H1 (cell line): ENCODE data around the gene KIFC1. TPM values are rescaled to one million over a fixed set of nuclear protein-coding genes. Genes with fewer than 3 reads are reported as not detected.

Source experiments
- CTCF ChIA-PET: fragments of 300-600 bp; sonication (Branson Sonifier 250); formaldehyde crosslinking; loops from one replicate; lab custom pipeline; 2021; ENCODE audit not compliant: partially characterized antibody; lab: Charles Lee
- POLR2A ChIA-PET: fragments of 300-600 bp; sonication (Branson Sonifier 250); formaldehyde crosslinking; loops from one replicate; lab custom pipeline; 2021; ENCODE audit warnings: inconsistent platforms; ENCODE audit not compliant: partially characterized antibody; lab: Charles Lee
- DNase-seq, 2 experiments: peaks; one replicate each; pipeline versions ENCODE4 v3.0.0 to v3.0.0-alpha.2; 2010 to 2022; ENCODE audit warnings: low spot score in 2 of 2, low read depth in 1 of 2, mixed read lengths in 1 of 2
- FAIRE-seq: peaks from 2 replicates; lab custom pipeline; 2011; peaks lifted over from hg19 to GRCh38; lab: Jason Lieb, UNC
- H2AFZ ChIP-seq: 2 replicates; pipeline ENCODE4 v1.8.1; 2012; ENCODE audit warnings: low read length, inconsistent platforms
- H2AK5ac ChIP-seq: 2 replicates; pipeline ENCODE4 v1.6.1; 2013; ENCODE audit warnings: low read depth, low read length
- H2BK120ac ChIP-seq: replicated peaks from 2 replicates; pipeline ENCODE3; 2013; ENCODE audit warnings: low read depth, low read length, inconsistent platforms
- H2BK12ac ChIP-seq: 2 replicates; pipeline ENCODE4 v1.6.1; 2013; ENCODE audit warnings: low read depth, low read length
- H2BK15ac ChIP-seq: 2 replicates; pipeline ENCODE4 v1.6.1; 2013; ENCODE audit warnings: low read length
- H2BK20ac ChIP-seq: 2 replicates; pipeline ENCODE4 v1.6.1; 2013; ENCODE audit warnings: low read length
- H2BK5ac ChIP-seq: 2 replicates; pipeline ENCODE4 v1.6.1; 2013; ENCODE audit warnings: low read depth, low read length
- H3K14ac ChIP-seq: 2 replicates; pipeline ENCODE4 v1.6.1; 2013; ENCODE audit warnings: inconsistent platforms; ENCODE audit not compliant: insufficient read length
- H3K18ac ChIP-seq: 2 replicates; pipeline ENCODE4 v1.6.1; 2013; ENCODE audit warnings: low read length; ENCODE audit errors: extremely low read depth
- H3K23ac ChIP-seq: 2 replicates; pipeline ENCODE4 v1.6.1; 2013; ENCODE audit warnings: inconsistent platforms; ENCODE audit not compliant: insufficient read length
- H3K23me2 ChIP-seq: 2 replicates; pipeline ENCODE4 v1.6.1; 2013; ENCODE audit warnings: low read depth, low read length
- H3K27ac ChIP-seq: 2 replicates; pipeline ENCODE4 v1.6.1; 2011; ENCODE audit warnings: low read depth, low read length, inconsistent platforms
- H3K27me3 ChIP-seq, 4 experiments: replicated peaks in 1 of 4; 1 replicate in 1 of 4; 2 replicates in 3 of 4; pipeline versions ENCODE4 v1.6.1 to v1.8.1; 2011 to 2013; ENCODE audit warnings: low read length in 3 of 4, mild to moderate bottlenecking in 3 of 4, inconsistent platforms in 2 of 4, mixed read lengths in 2 of 4, moderate library complexity in 1 of 4; ENCODE audit not compliant: control insufficient read depth in 3 of 4, insufficient read depth in 3 of 4; ENCODE audit errors: extremely low read depth in 1 of 4
- H3K36me3 ChIP-seq, 4 experiments: 2 replicates each; pipeline versions ENCODE4 v1.6.1 to v1.8.1; 2011 to 2013; ENCODE audit warnings: mild to moderate bottlenecking in 4 of 4, low read length in 3 of 4, moderate library complexity in 2 of 4, control low read depth in 1 of 4, inconsistent platforms in 1 of 4; ENCODE audit not compliant: insufficient read depth in 4 of 4, control insufficient read depth in 2 of 4
- H3K4ac ChIP-seq: replicated peaks from 2 replicates; pipeline ENCODE3; 2013; ENCODE audit warnings: low read length, low read depth, mixed read lengths, inconsistent platforms; ENCODE audit not compliant: insufficient read length
- H3K4me1 ChIP-seq, 4 experiments: replicated peaks in 1 of 4; 1 replicate in 1 of 4; 2 replicates in 3 of 4; pipeline versions ENCODE4 v1.6.1 to v1.8.1; 2011 to 2013; ENCODE audit warnings: low read length in 3 of 4, inconsistent platforms in 2 of 4, mixed read lengths in 1 of 4; ENCODE audit not compliant: insufficient read depth in 4 of 4, control insufficient read depth in 3 of 4
- H3K4me2 ChIP-seq, 2 experiments: 2 replicates each; pipeline versions ENCODE4 v1.6.1 to v1.8.1; 2011 to 2013; ENCODE audit warnings: low read depth in 2 of 2, low read length in 2 of 2, control low read depth in 1 of 2, inconsistent platforms in 1 of 2, mild to moderate bottlenecking in 1 of 2; ENCODE audit not compliant: insufficient read depth in 1 of 2
- H3K4me3 ChIP-seq, 4 experiments: fragments of 200-600, 300-600 bp in 1 of 4; sonication (generic), shearing (Covaris generic), sonication (Bioruptor Twin) in 1 of 4; 2 replicates each; pipeline versions ENCODE4 v1.5.1 to v1.8.1; 2011 to 2016; ENCODE audit warnings: low read length in 4 of 4, low read depth in 3 of 4, control low read depth in 2 of 4, inconsistent platforms in 2 of 4, mild to moderate bottlenecking in 2 of 4, mixed read lengths in 1 of 4, moderate library complexity in 1 of 4; ENCODE audit not compliant: insufficient read depth in 2 of 4; ENCODE audit errors: extremely low read depth in 1 of 4
- H3K56ac ChIP-seq: replicated peaks from 2 replicates; pipeline ENCODE3; 2013; ENCODE audit warnings: low read depth, mild to moderate bottlenecking, mixed read lengths, low read length, inconsistent platforms; ENCODE audit not compliant: insufficient read length
- H3K79me1 ChIP-seq: 2 replicates; pipeline ENCODE4 v1.6.1; 2013; ENCODE audit warnings: low read depth, low read length, control low read depth
- H3K79me2 ChIP-seq, 2 experiments: 2 replicates each; pipeline versions ENCODE4 v1.6.1 to v1.8.1; 2012 to 2013; ENCODE audit warnings: low read length in 2 of 2, mild to moderate bottlenecking in 2 of 2, inconsistent platforms in 1 of 2; ENCODE audit not compliant: insufficient read depth in 2 of 2, control insufficient read depth in 1 of 2
- H3K9ac ChIP-seq, 4 experiments: replicated peaks in 1 of 4; 1 replicate in 1 of 4; 2 replicates in 3 of 4; pipeline versions ENCODE4 v1.6.1 to v1.8.1; 2011 to 2013; ENCODE audit warnings: low read depth in 3 of 4, low read length in 3 of 4, control low read depth in 2 of 4, mild to moderate bottlenecking in 2 of 4, moderate library complexity in 2 of 4, inconsistent platforms in 1 of 4; ENCODE audit errors: extremely low read depth in 1 of 4
- H3K9me3 ChIP-seq, 2 experiments: 2 replicates each; pipeline versions ENCODE4 v1.6.1 to v1.8.1; 2012 to 2013; ENCODE audit warnings: mild to moderate bottlenecking in 2 of 2, moderate library complexity in 2 of 2, control low read depth in 1 of 2, inconsistent platforms in 1 of 2, low read depth in 1 of 2, low read length in 1 of 2, mixed read lengths in 1 of 2; ENCODE audit not compliant: insufficient read depth in 2 of 2
- H4K20me1 ChIP-seq, 2 experiments: replicated peaks in 1 of 2; 2 replicates each; pipeline versions ENCODE3 to v1.8.1; 2011 to 2013; ENCODE audit warnings: inconsistent platforms in 2 of 2, low read length in 2 of 2, mild to moderate bottlenecking in 1 of 2; ENCODE audit not compliant: insufficient read depth in 2 of 2, control insufficient read depth in 1 of 2
- H4K5ac ChIP-seq: 2 replicates; pipeline ENCODE4 v1.6.1; 2013; ENCODE audit warnings: low read length, low read depth, mixed read lengths, inconsistent platforms; ENCODE audit not compliant: insufficient read length
- H4K8ac ChIP-seq: 2 replicates; pipeline ENCODE4 v1.8.0; 2013; ENCODE audit warnings: mild to moderate bottlenecking, moderate library complexity, low read length, inconsistent platforms; ENCODE audit not compliant: insufficient read depth; ENCODE audit errors: extremely low read depth
- H4K91ac ChIP-seq: replicated peaks from 2 replicates; pipeline ENCODE3; 2013; ENCODE audit warnings: low read length, mixed read lengths, inconsistent platforms; ENCODE audit not compliant: insufficient read length
- SRF ChIP-seq: IDR thresholded peaks from 2 replicates; pipeline ENCODE4 v1.6.1; 2011; ENCODE audit warnings: mild to moderate bottlenecking, low read depth, low read length, moderate library complexity
- WGBS, 2 experiments: shearing (Covaris generic) in 1 of 2; methylation state at CpG; one replicate each; pipeline versions ENCODE4 v1.1.6 to v1.1.7; 2013 to 2015; ENCODE audit warnings: low lambda C conversion rate in 2 of 2, mixed read lengths in 2 of 2, inconsistent platforms in 1 of 2, low coverage in 1 of 2, missing lambda C conversion rate in 1 of 2; ENCODE audit not compliant: insufficient replicate concordance in 2 of 2, insufficient coverage in 1 of 2, insufficient read length in 1 of 2; ENCODE audit errors: extremely low coverage in 1 of 2, missing lambda C conversion rate in 1 of 2; 5-methylcytosine and 5-hydroxymethylcytosine counted together
- polyA plus RNA-seq, 7 experiments: library from polyadenylated mRNA; depleted of rRNA in 3 of 7; stranded (reverse) in 5 of 7; unstranded in 2 of 7; fragments of >200 nt in 5 of 7; fragments of 200-250 nt in 2 of 7; gene quantifications; 1 replicate in 5 of 7; 2 replicates in 1 of 7; 4 replicates in 1 of 7; pipeline versions ENCODE4 v1.2.1 to v1.2.3, GENCODE V29; 2011 to 2013; ENCODE audit warnings: missing spikeins in 2 of 7, mixed read lengths in 2 of 7
- total RNA-seq: library from RNA; stranded (reverse); fragmentation: NEBNext Ultra II Directional; extraction: Animal tissue kit (Norgen Biotek cat#: 25700); gene quantifications from 2 replicates; pipeline ENCODE4 v1.2.1, GENCODE V29; 2021

KIFC1 gene
- total and polyA plus RNA-seq, 2 of the 8 experiments (the other 6 are each of a cell fraction or from before 2014, with no cell fraction given): 46.6 to 64.3 TPM

GRCh38 chr6:33375143-33375671 is 16.4 kb upstream of the KIFC1 start:
- DNase-seq (no peak), FAIRE-seq (no peak)
- Histone ChIP-seq H2AK5ac (no peak overlapping the region), H3K23me2 (no peaks in the 10 kb centered on the region), H2BK12ac (no peak overlapping the region), H4K5ac (no peak overlapping the region), H3K18ac (no peak overlapping the region), H3K4me1 (peaks cover 1 to 11% (median 8%) of the 10 kb centered on the region in 4 experiments; a peak in 5 of 7 replicates), H3K27me3 (no peaks in the 10 kb centered on the region), H3K9ac (no peak overlapping the region), H2AFZ (no peak overlapping the region), H3K36me3 (no peaks in the 10 kb centered on the region), H4K20me1 (no peaks in the 10 kb centered on the region), H3K56ac (no peak overlapping the region), H3K9me3 (no peaks in the 10 kb centered on the region), H4K8ac (no peak overlapping the region), H3K79me2 (no peaks in the 10 kb centered on the region), H3K79me1 (no peaks in the 10 kb centered on the region), H3K4me2 (no peak overlapping the region), H3K4ac (no peak overlapping the region), H2BK120ac (no peak overlapping the region), H3K14ac (no peak overlapping the region), H3K27ac (no peak overlapping the region), H3K23ac (no peak overlapping the region), H4K91ac (no peak overlapping the region), H2BK5ac (no peak overlapping the region), H2BK20ac (no peak overlapping the region), H2BK15ac (no peak overlapping the region), H3K4me3 (no peak overlapping the region)
- POLR2A ChIA-PET: interaction anchor here (0.6 to 1.2 kb wide), 4 partner anchors 10 to 403 kb away, joined by 3 to 5 read pairs (median 3); no protein-coding TSS in a partner anchor
- WGBS, 2 experiments: 87% methylated on average over 9 of the region's 9 CpGs; no CpG with 5 or more reads in 1 of the 2 experiments
- CTCF ChIA-PET: interaction anchor here (0.5 to 2.4 kb wide), 8 partner anchors 9 to 232 kb away, joined by 3 to 14 read pairs (median 4); partner anchors contain the start of gene SYNGAP1
- no peak for TF ChIP-seq SRF
